ENCODE data around the gene FKBP8.
A peak's percentile ranks its signal among the peaks of the same experiment; 100 is the strongest.
"Not testable (repeated sequence)": the region's sequence is repeated elsewhere in the genome, so short reads cannot be mapped to it uniquely, and the experiment has no call there.

The FKBP8 gene

GRCh38 chr19:18542941-18543813 is at the start of gene FKBP8:
Gene FKBP8, minus strand, starts transcription at chr19:18543573. Its CDS starts 1,603 bp downstream, at chr19:18541970.
- DNase-seq (ENCODE audit: insufficient read length, low spot score) (peak; percentile 95), FAIRE-seq (no peak)
- no peak for TF ChIP-seq POLR2A (IDR thresholded peaks at IDR 0.05; ENCODE audit: low read depth, low read length)

GRCh38 chr19:18592732-18593131 is 49.4 kb upstream of the FKBP8 start:
- not testable (repeated sequence) for DNase-seq (ENCODE audit: insufficient read length, low spot score); FAIRE-seq

GRCh38 chr19:18591735-18592385 is 48.5 kb upstream of the FKBP8 start:
- FAIRE-seq (no peak), DNase-seq (ENCODE audit: insufficient read length, low spot score) (no peak)
- no peak for TF ChIP-seq POLR2A (IDR thresholded peaks at IDR 0.05; ENCODE audit: low read depth, low read length)

- DNase-seq (ENCODE audit: insufficient read length, low spot score) (no peak), FAIRE-seq (no peak)
- no peak for TF ChIP-seq POLR2A (IDR thresholded peaks at IDR 0.05; ENCODE audit: low read depth, low read length)
Observed at GRCh38 chr19:18590273-18591272, 47.2 kb upstream of the FKBP8 start.

- FAIRE-seq (no peak), DNase-seq (ENCODE audit: insufficient read length, low spot score) (no peak)
- TF ChIP-seq POLR2A (IDR thresholded peaks at IDR 0.05; ENCODE audit: low read depth, low read length): no peak
Observed at GRCh38 chr19:18589380-18590272, 46.3 kb upstream of the FKBP8 start.

- no peak for FAIRE-seq
- DNase-seq (ENCODE audit: insufficient read length, low spot score): peak; percentile 78
- TF ChIP-seq POLR2A (IDR thresholded peaks at IDR 0.05; ENCODE audit: low read depth, low read length): peak; percentile 79
Observed at GRCh38 chr19:18588611-18589379, 45.4 kb upstream of the FKBP8 start, which contains the start of gene REX1BD. Gene REX1BD, plus strand, starts transcription at chr19:18588798. Its CDS starts 4 bp downstream, at chr19:18588802.

GRCh38 chr19:18587962-18588610 is 44.7 kb upstream of the FKBP8 start:
- no peak for DNase-seq (ENCODE audit: insufficient read length, low spot score)
- no peak for TF ChIP-seq POLR2A (IDR thresholded peaks at IDR 0.05; ENCODE audit: low read depth, low read length)
- no peak for FAIRE-seq

- DNase-seq (ENCODE audit: insufficient read length, low spot score): no peak
- no peak for TF ChIP-seq POLR2A (IDR thresholded peaks at IDR 0.05; ENCODE audit: low read depth, low read length)
- no peak for FAIRE-seq
Observed at GRCh38 chr19:18587561-18587960, 44.2 kb upstream of the FKBP8 start.

- DNase-seq (ENCODE audit: insufficient read length, low spot score) (no peak), FAIRE-seq (no peak)
- TF ChIP-seq POLR2A (IDR thresholded peaks at IDR 0.05; ENCODE audit: low read depth, low read length): no peak
Observed at GRCh38 chr19:18586306-18586705, 42.9 kb upstream of the FKBP8 start.

- TF ChIP-seq POLR2A (IDR thresholded peaks at IDR 0.05; ENCODE audit: low read depth, low read length): no peak
- FAIRE-seq (no peak), DNase-seq (ENCODE audit: insufficient read length, low spot score) (no peak)
Observed at GRCh38 chr19:18580311-18580710, 36.9 kb upstream of the FKBP8 start.

- no peak for FAIRE-seq
- no peak for DNase-seq (ENCODE audit: insufficient read length, low spot score)
- TF ChIP-seq POLR2A (IDR thresholded peaks at IDR 0.05; ENCODE audit: low read depth, low read length): no peak
Observed at GRCh38 chr19:18577365-18577914, 34.1 kb upstream of the FKBP8 start.

All from H54 (cell line).